Smooth muscle cell (in vitro differentiated cells): ENCODE data around the gene SHROOM2. TPM values are rescaled to one million over a fixed set of nuclear protein-coding genes. Genes with fewer than 3 reads are reported as not detected.

Source experiments
- DNase-seq: peaks from one replicate; lab custom pipeline; 2025; ENCODE audit not compliant: unreplicated experiment; lab: John Stamatoyannopoulos, UW
- H2AFZ ChIP-seq: fragments of 200-600 bp; sonication (generic); 2 replicates; pipeline ENCODE4 v1.6.0; 2016; ENCODE audit warnings: antibody characterized with exemption, low read depth, mild to moderate bottlenecking
- H3F3A ChIP-seq: fragments of 200-600 bp; sonication (generic); 2 replicates; pipeline ENCODE4 v1.6.0; 2017; ENCODE audit warnings: antibody characterized with exemption, low read depth
- H3K27ac ChIP-seq: fragments of 200-600 bp; sonication (generic); 2 replicates; pipeline ENCODE4 v1.5.1; 2016; ENCODE audit warnings: low read depth, mild to moderate bottlenecking
- H3K27me3 ChIP-seq: fragments of 200-600 bp; sonication (generic); 2 replicates; pipeline ENCODE4 v1.6.1; 2016; ENCODE audit warnings: low read depth, mild to moderate bottlenecking
- H3K36me3 ChIP-seq: fragments of 200-600 bp; sonication (generic); 2 replicates; pipeline ENCODE4 v1.5.1; 2016; ENCODE audit warnings: low read depth
- H3K4me1 ChIP-seq: fragments of 200-600 bp; sonication (generic); 2 replicates; pipeline ENCODE4 v1.5.1; 2016; ENCODE audit warnings: low read depth
- H3K4me2 ChIP-seq: fragments of 200-600 bp; sonication (generic); 2 replicates; pipeline ENCODE4 v1.6.0; 2016; ENCODE audit warnings: mild to moderate bottlenecking
- H3K4me3 ChIP-seq: fragments of 200-600 bp; sonication (generic); 2 replicates; pipeline ENCODE4 v1.5.1; 2016; ENCODE audit warnings: mild to moderate bottlenecking
- H3K79me2 ChIP-seq: fragments of 200-600 bp; sonication (generic); 2 replicates; pipeline ENCODE4 v1.6.0; 2016; ENCODE audit warnings: low read depth, mild to moderate bottlenecking
- H3K9ac ChIP-seq: fragments of 200-600 bp; sonication (generic); 2 replicates; pipeline ENCODE4 v1.6.0; 2016; ENCODE audit warnings: low read depth
- H3K9me3 ChIP-seq: fragments of 200-600 bp; sonication (generic); replicated peaks from 2 replicates; pipeline ENCODE4 v1.5.1; 2016; ENCODE audit warnings: low read depth
- H4K20me1 ChIP-seq: fragments of 200-600 bp; sonication (generic); 2 replicates; pipeline ENCODE4 v1.6.0; 2016; ENCODE audit warnings: low read depth
- WGBS: methylation state at CpG from one replicate; pipeline ENCODE4 v1.1.7; 2016; ENCODE audit warnings: low lambda C conversion rate; 5-methylcytosine and 5-hydroxymethylcytosine counted together
- polyA plus RNA-seq: library from polyadenylated mRNA; unstranded; fragments of >200 nt; fragmentation: Nextera tagmentation; extraction: Ambion mirVana; gene quantifications from 2 replicates; pipeline ENCODE4 v1.2.1, GENCODE V29; 2016
- total RNA-seq: library from RNA; depleted of rRNA; stranded (reverse); fragments of >200 nt; gene quantifications from 2 replicates; pipeline ENCODE4 v1.2.3, GENCODE V29; 2014
- TF ChIP-seq, protein P1 (sequence below): fragments of 200-600 bp; sonication (generic); IDR thresholded peaks from 2 replicates; pipeline ENCODE4 v1.5.1; 2017; ENCODE audit warnings: borderline replicate concordance, mild to moderate bottlenecking, antibody characterized with exemption; ENCODE audit not compliant: insufficient read depth, poor library complexity, severe bottlenecking

SHROOM2 gene
- total and polyA plus RNA-seq, 2 experiments from 2014 or later = 5.5 to 8.9 TPM

DNA sequence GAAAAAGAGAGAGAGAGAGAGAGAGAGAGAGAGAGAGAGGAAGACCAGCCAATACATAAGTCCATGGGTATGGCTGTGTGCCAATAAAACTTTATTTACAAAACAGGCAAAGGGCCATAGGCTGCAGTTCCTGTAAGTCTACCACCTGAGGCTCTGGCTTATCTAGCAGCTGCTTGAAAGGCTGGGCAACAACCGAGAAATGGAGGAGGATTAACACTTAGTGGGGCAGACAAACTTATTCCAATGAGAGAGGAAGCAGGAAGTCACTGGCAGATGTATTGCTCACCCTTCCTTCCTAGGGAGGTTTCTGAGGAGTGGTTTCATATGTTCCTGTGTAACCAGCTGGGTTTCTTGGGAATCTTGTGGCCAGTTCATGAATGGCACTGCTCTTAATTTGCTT lies 15.9 kb upstream of the SHROOM2 start:
- Histone ChIP-seq H3K27ac (no peak overlapping the region), H4K20me1 (no peaks in the 10 kb centered on the region), H3K4me2 (no peak overlapping the region), H2AFZ (no peak overlapping the region), H3K36me3 (no peaks in the 10 kb centered on the region), H3K4me3 (no peak overlapping the region), H3K79me2 (no peaks in the 10 kb centered on the region), H3K9ac (no peak overlapping the region), H3F3A (no peaks in the 10 kb centered on the region), H3K4me1 (no peaks in the 10 kb centered on the region), H3K9me3 (no peaks in the 10 kb centered on the region), H3K27me3 (no peaks in the 10 kb centered on the region)
- no peak for DNase-seq
- TF ChIP-seq, protein P1, sequence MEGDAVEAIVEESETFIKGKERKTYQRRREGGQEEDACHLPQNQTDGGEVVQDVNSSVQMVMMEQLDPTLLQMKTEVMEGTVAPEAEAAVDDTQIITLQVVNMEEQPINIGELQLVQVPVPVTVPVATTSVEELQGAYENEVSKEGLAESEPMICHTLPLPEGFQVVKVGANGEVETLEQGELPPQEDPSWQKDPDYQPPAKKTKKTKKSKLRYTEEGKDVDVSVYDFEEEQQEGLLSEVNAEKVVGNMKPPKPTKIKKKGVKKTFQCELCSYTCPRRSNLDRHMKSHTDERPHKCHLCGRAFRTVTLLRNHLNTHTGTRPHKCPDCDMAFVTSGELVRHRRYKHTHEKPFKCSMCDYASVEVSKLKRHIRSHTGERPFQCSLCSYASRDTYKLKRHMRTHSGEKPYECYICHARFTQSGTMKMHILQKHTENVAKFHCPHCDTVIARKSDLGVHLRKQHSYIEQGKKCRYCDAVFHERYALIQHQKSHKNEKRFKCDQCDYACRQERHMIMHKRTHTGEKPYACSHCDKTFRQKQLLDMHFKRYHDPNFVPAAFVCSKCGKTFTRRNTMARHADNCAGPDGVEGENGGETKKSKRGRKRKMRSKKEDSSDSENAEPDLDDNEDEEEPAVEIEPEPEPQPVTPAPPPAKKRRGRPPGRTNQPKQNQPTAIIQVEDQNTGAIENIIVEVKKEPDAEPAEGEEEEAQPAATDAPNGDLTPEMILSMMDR = no peak
- WGBS = 19% methylated on average over 1 of the region's 1 CpG

DNA sequence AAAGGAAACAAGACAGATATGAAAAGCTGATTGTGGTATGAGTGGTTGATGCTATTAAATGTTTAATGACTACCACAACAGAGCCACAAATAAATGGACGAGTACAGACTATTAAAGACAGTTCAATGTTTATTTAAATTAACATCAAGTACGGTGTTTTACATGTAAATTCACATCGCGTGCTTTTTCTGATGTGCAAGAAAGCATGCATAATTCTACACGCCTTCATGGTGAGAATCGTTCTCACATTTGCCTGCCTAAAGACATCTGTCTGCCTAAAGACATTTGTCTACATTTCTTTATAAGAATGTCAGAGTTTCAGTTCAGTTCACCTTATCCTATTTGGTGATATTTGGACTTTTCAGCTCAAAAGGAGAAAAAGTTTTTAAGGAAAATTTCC lies 13.3 kb upstream of the SHROOM2 start:
- H3K27me3 ChIP-seq = no peaks in the 10 kb centered on the region
- no peaks in the 10 kb centered on the region for H3K9me3 ChIP-seq
- no peaks in the 10 kb centered on the region for H3F3A ChIP-seq
- WGBS = 84% methylated on average over 6 of the region's 6 CpGs
- TF ChIP-seq, protein P1 = no peak
- H3K4me3 ChIP-seq = no peak overlapping the region
- H3K9ac ChIP-seq = no peak overlapping the region
- no peaks in the 10 kb centered on the region for H3K36me3 ChIP-seq
- H3K79me2 ChIP-seq = no peaks in the 10 kb centered on the region
- H3K4me1 ChIP-seq = no peaks in the 10 kb centered on the region
- H4K20me1 ChIP-seq = no peaks in the 10 kb centered on the region
- no peak overlapping the region for H3K4me2 ChIP-seq
- no peak for DNase-seq
- H2AFZ ChIP-seq = no peak overlapping the region
- H3K27ac ChIP-seq = no peak overlapping the region

DNA sequence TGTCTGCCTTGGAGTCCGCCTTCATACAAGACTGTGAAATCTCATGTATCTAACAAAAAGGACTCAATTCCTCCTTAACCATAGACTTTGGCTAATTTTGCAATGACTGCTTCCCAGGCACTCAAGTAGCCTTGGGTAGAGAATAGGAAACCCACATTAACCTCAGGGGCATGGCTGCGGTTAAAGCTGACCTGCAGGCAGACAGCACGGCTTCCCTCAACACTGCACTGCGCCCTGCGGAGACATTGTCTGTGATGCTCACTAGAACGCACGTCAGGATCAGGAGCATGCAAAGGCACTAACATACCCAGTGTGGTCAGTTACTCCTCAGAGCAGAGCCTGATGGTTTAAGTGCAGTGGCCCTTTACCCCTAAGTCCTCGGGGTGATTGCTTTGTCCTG lies 10.3 kb upstream of the SHROOM2 start:
- Histone ChIP-seq H2AFZ (no peak overlapping the region), H3K27ac (no peak overlapping the region), H3K4me3 (no peak overlapping the region), H3K9ac (no peak overlapping the region), H4K20me1 (no peaks in the 10 kb centered on the region), H3K27me3 (no peaks in the 10 kb centered on the region), H3K9me3 (no peaks in the 10 kb centered on the region), H3K4me1 (no peaks in the 10 kb centered on the region), H3K4me2 (no peak overlapping the region), H3K79me2 (no peaks in the 10 kb centered on the region), H3K36me3 (no peaks in the 10 kb centered on the region), H3F3A (no peaks in the 10 kb centered on the region)
- no peak for DNase-seq
- 87% methylated on average over 8 of the region's 8 CpGs for WGBS
- TF ChIP-seq, protein P1 = no peak

DNA sequence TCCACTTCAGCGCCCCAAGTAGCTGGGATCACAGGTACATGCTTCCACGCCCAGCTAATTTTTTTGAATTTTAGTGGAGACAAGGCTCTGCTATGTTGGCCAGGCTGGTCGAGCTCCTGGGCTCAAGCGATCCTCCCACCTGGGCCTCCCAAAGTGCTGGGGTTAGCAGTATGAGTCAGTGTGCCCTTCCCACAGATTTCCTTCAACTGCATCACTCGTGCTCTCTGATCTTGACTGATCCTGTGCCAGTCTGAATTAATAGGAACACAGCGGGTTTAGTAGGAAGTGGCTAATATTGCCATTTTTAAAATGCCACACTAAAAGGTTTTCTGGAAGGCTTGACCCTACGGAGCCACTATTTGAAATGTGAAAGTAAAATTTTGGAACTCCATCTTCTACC lies 4.3 kb upstream of the SHROOM2 start:
- Histone ChIP-seq H3K27ac (no peak overlapping the region), H3K27me3 (no peaks in the 10 kb centered on the region), H3K4me1 (no peaks in the 10 kb centered on the region), H4K20me1 (no peaks in the 10 kb centered on the region), H3K79me2 (no peaks in the 10 kb centered on the region), H3K4me3 (no peak overlapping the region), H3F3A (no peaks in the 10 kb centered on the region), H3K9ac (no peak overlapping the region), H3K4me2 (no peak overlapping the region), H3K9me3 (no peaks in the 10 kb centered on the region), H3K36me3 (no peaks in the 10 kb centered on the region), H2AFZ (no peak overlapping the region)
- WGBS = 70% methylated on average over 7 of the region's 7 CpGs
- TF ChIP-seq, protein P1 = no peak
- DNase-seq = no peak
